HG02623 (cell line): ENCODE results near the gene TRIM31.

Source experiments
- ATAC-seq: cut with Tn5 transposase; IDR thresholded peaks from one replicate; pipeline ENCODE4 v1.9.1; 2021; ENCODE audit warnings: moderate library complexity; ENCODE audit not compliant: unreplicated experiment

Gene TRIM31

GRCh38 chr6:30087876-30088275, 25.0 kb downstream of the TRIM31 start:
- no peak for ATAC-seq

- ATAC-seq = no peak
These were observed 35.7 kb downstream of the TRIM31 start for GRCh38 chr6:30077218-30077617.

- no peak for ATAC-seq
These were observed 36.8 kb downstream of the TRIM31 start for GRCh38 chr6:30075790-30076732.

GRCh38 chr6:30075094-30075789, 37.6 kb downstream of the TRIM31 start, which contains the start of gene RNF39:
Gene RNF39, minus strand, starts transcription at chr6:30075769. Its CDS starts 184 bp downstream, at chr6:30075585.
- ATAC-seq = no peak

GRCh38 chr6:30074331-30075093, 38.4 kb downstream of the TRIM31 start:
- ATAC-seq = no peak

- ATAC-seq = no peak
These were observed 39.2 kb downstream of the TRIM31 start for GRCh38 chr6:30073489-30074235.

GRCh38 chr6:30071858-30072257, 41.0 kb downstream of the TRIM31 start:
- ATAC-seq = no peak

- ATAC-seq = no peak
These were observed 41.6 kb downstream of the TRIM31 start for GRCh38 chr6:30071081-30071818.

- ATAC-seq = no peak
These were observed 45.3 kb downstream of the TRIM31 start for GRCh38 chr6:30067460-30068139.

- ATAC-seq = peak; percentile 93
These were observed 46.1 kb downstream of the TRIM31 start, which contains the start of gene PPP1R11 for GRCh38 chr6:30066577-30067459. Gene PPP1R11, plus strand, starts transcription at chr6:30067198. Its CDS starts 213 bp downstream, at chr6:30067411.

GRCh38 chr6:30066082-30066481, 46.8 kb downstream of the TRIM31 start:
- no peak for ATAC-seq

- ATAC-seq = no peak
These were observed 49.6 kb downstream of the TRIM31 start for GRCh38 chr6:30063315-30063714.

GRCh38 chr6:30062471-30063178, 50.3 kb downstream of the TRIM31 start:
- ATAC-seq = no peak

GRCh38 chr6:30061858-30062458, 50.9 kb downstream of the TRIM31 start:
- ATAC-seq = peak; percentile 21

- ATAC-seq = peak; percentile 79
These were observed 51.6 kb downstream of the TRIM31 start, which contains the start of gene POLR1H for GRCh38 chr6:30061092-30061857. Gene POLR1H, plus strand, starts transcription at chr6:30061265. Its CDS starts 260 bp downstream, at chr6:30061525.

GRCh38 chr6:30060606-30061091, 52.2 kb downstream of the TRIM31 start:
- ATAC-seq = no peak
